ENCODE measurements around the gene LAG3.
A peak's percentile ranks its signal among the peaks of the same experiment; 100 is the strongest.
"Not testable (repeated sequence)": the region's sequence is repeated elsewhere in the genome, so short reads cannot be mapped to it uniquely, and the experiment has no call there.

Gene LAG3

GRCh38 chr12:6742834-6743233, 29.5 kb upstream of the LAG3 start:
- Histone ChIP-seq H3K4me1 (ENCODE audit: control insufficient read depth in 1 of 2, insufficient read depth in 1 of 2, low read depth in 1 of 2, low read length in 1 of 2) (peaks cover 48 to 49% of the 10 kb centered on the region in 2 experiments), H3K27me3 (no peaks in the 10 kb centered on the region)

DNA sequence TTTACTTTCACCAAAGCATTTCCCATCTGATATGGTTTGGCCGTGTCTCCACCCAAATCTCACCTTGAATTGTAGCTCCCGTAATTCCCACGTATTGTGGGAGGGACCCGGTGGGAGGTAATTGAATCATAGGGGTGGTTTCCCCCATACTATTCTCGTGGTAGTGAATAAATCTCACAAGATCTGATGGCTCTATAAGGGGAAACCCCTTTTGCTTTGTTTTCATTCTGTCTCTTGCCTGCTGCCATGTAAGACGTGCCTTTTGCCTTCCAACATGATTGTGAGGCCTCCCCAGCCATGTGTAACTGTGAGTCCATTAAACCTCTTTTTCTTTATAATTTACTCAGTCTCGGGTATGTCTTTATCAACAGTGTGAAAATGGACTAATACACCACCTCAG, 29.0 kb upstream of the LAG3 start:
- H3K27ac ChIP-seq; H3K27me3 ChIP-seq; H3K9me3 ChIP-seq; H3K4me3 ChIP-seq (ENCODE audit: low read depth in 1 of 2, low read length in 1 of 2): not testable (repeated sequence)
- Histone ChIP-seq H3K36me3 (peaks cover 18% of the 10 kb centered on the region), H3K4me1 (ENCODE audit: control insufficient read depth in 1 of 2, insufficient read depth in 1 of 2, low read depth in 1 of 2, low read length in 1 of 2) (peaks cover 47 to 49% of the 10 kb centered on the region in 2 experiments)

More at GRCh38 chr12:6742834-6743233, 29.5 kb upstream of the LAG3 start:
- Histone ChIP-seq H3K36me3 (peaks cover 13% of the 10 kb centered on the region), H3K9me3 (no peaks in the 10 kb centered on the region), H3K4me3 (ENCODE audit: low read depth in 1 of 2, low read length in 1 of 2) (no peak overlapping the region), H3K27ac (no peak overlapping the region)
- TF ChIP-seq CTCF (IDR thresholded peaks at IDR 0.05), result no peak

DNA sequence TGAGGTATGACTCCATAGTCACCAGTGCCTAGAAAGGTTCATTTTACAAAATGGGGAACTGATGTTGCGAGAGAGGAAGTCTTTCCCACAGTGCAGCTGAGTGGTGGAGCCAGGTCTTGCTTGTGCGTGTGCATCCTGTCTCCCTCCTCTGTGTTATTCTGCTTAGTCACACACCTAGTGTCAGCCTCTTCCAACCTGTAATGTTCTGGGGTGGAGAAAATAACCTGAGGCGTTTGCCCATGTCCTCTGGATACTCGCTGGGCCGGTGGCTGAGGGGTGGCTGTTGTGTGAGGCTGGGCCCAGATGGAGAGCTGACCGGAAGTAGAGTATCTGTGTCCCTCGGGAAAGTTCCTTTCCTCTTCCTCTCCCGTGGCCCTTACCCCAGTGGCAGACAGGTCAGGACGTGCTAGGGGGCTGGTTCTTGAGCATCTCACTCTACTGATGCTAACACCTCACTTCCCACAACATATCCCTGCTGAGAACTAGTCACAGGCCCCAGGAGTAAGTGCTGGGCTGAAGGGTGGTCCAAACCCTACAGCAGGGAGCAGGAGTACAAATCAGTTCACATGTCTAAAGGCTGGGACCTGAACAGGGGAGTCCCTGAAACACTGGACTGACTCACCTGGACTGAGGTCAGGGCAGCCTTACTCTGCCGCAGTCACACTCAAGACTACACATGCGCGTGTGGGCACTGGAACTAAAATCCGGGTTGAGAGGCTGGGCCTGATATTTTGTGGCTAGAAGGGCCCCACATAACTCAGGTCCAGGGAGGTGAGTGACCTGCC, 26.4 kb upstream of the LAG3 start:
- peaks cover 48 to 50% of the 10 kb centered on the region in 2 experiments for H3K4me1 ChIP-seq (ENCODE audit: control insufficient read depth in 1 of 2, insufficient read depth in 1 of 2, low read depth in 1 of 2, low read length in 1 of 2)
- peaks cover 44% of the 10 kb centered on the region for H3K36me3 ChIP-seq
- peak overlapping the region; percentile 43 to 53 for H3K4me3 ChIP-seq (ENCODE audit: low read depth in 1 of 2, low read length in 1 of 2)
- peak overlapping the region; percentile 100 for H3K27ac ChIP-seq
- TF ChIP-seq CTCF (IDR thresholded peaks at IDR 0.05), result peak; percentile 51
- no peaks in the 10 kb centered on the region for H3K27me3 ChIP-seq
- H3K9me3 ChIP-seq, result no peaks in the 10 kb centered on the region

DNA sequence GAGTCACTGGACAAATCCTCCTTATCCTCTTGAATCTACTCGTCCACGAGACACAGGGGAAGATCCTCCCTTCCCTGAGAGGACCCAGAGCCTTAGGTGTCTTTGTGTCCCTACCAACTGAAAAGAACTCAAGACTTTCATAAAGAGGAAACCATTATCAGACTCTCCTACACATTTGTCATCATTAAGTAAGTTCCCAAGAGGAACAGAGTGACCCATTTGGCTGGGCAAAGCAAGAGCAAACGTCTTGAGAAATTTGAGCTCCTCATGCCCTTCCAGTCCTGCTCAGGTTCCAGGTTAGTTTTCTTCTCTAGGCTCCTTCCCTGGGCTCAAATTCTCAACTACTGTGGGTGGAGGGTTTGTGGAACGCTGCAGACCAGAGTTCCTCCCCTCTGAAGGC, 25.1 kb upstream of the LAG3 start:
- Histone ChIP-seq H3K27ac (peak overlapping the region; percentile 100), H3K9me3 (no peaks in the 10 kb centered on the region), H3K4me1 (ENCODE audit: control insufficient read depth in 1 of 2, insufficient read depth in 1 of 2, low read depth in 1 of 2, low read length in 1 of 2) (peaks cover 59 to 63% of the 10 kb centered on the region in 2 experiments), H3K4me3 (ENCODE audit: low read depth in 1 of 2, low read length in 1 of 2) (peak overlapping the region in 1 of 2 experiments; percentile 53), H3K27me3 (no peaks in the 10 kb centered on the region), H3K36me3 (peaks cover 56% of the 10 kb centered on the region)
- TF ChIP-seq CTCF (IDR thresholded peaks at IDR 0.05), result no peak

- no peak for TF ChIP-seq CTCF (IDR thresholded peaks at IDR 0.05)
- Histone ChIP-seq H3K4me1 (ENCODE audit: control insufficient read depth in 1 of 2, insufficient read depth in 1 of 2, low read depth in 1 of 2, low read length in 1 of 2) (peaks cover 64 to 66% of the 10 kb centered on the region in 2 experiments), H3K9me3 (no peaks in the 10 kb centered on the region), H3K27me3 (no peaks in the 10 kb centered on the region), H3K4me3 (ENCODE audit: low read depth in 1 of 2, low read length in 1 of 2) (no peak overlapping the region), H3K27ac (no peak overlapping the region), H3K36me3 (peaks cover 56% of the 10 kb centered on the region)
These were observed 23.6 kb upstream of the LAG3 start for GRCh38 chr12:6748761-6749160.

GRCh38 chr12:6750506-6750905, 21.8 kb upstream of the LAG3 start:
- H3K27ac ChIP-seq, result peak overlapping the region; percentile 97
- H3K4me1 ChIP-seq (ENCODE audit: control insufficient read depth in 1 of 2, insufficient read depth in 1 of 2, low read depth in 1 of 2, low read length in 1 of 2), result peaks cover 50 to 51% of the 10 kb centered on the region in 2 experiments
- H3K36me3 ChIP-seq, result peaks cover 56% of the 10 kb centered on the region
- no peak for TF ChIP-seq CTCF (IDR thresholded peaks at IDR 0.05)
- H3K4me3 ChIP-seq (ENCODE audit: low read depth in 1 of 2, low read length in 1 of 2), result no peak overlapping the region
- no peaks in the 10 kb centered on the region for H3K27me3 ChIP-seq
- H3K9me3 ChIP-seq, result no peaks in the 10 kb centered on the region

Data from neutrophil (primary cell).